HepG2 (cell line): ENCODE data around the gene HS3ST4. TPM values are rescaled to one million over a fixed set of nuclear protein-coding genes. Genes with fewer than 3 reads are reported as not detected.

Experiments used
- ATAC-seq: fragments of 200-7000 bp; cut with Tn5 transposase; 3 replicates; pipeline ENCODE4 v1.9.1; 2020; ENCODE audit warnings: mild to moderate bottlenecking, moderate library complexity
- BruUV-seq: library from RNA; stranded (reverse); fragments of 400-500 nt; replicated peaks from 2 replicates; lab custom pipeline; 2021; lab: Mats Ljungman, UMichigan
- CTCF ChIA-PET: fragments of 300-600 bp; formaldehyde crosslinking; extraction: SDS; loops from one replicate; lab custom pipeline; 2021; ENCODE audit warnings: low total read pairs, inconsistent platforms, low intra/inter-chr PET ratio; lab: Yijun Ruan, JAX
- POLR2A ChIA-PET: fragments of 350-600 bp; sonication (Branson Sonifier 250); formaldehyde crosslinking; loops from one replicate; lab custom pipeline; 2020; ENCODE audit warnings: antibody characterized with exemption, inconsistent platforms; lab: Yijun Ruan, JAX
- DNase-seq: peaks from one replicate; pipeline ENCODE4 v3.0.0-alpha.2; 2015; ENCODE audit warnings: low spot score
- FAIRE-seq: peaks from 3 replicates; lab custom pipeline; 2011; peaks lifted over from hg19 to GRCh38; lab: Jason Lieb, UNC
- H2AFZ ChIP-seq: one replicate; pipeline ENCODE4 v1.6.1; 2011; ENCODE audit warnings: low read length, inconsistent platforms
- H3K27ac ChIP-seq: fragments of 300-600 bp; 3 replicates; pipeline ENCODE4 v1.8.0; 2011; ENCODE audit warnings: mixed run types, mild to moderate bottlenecking, mixed read lengths, low read length, inconsistent platforms; ENCODE audit not compliant: insufficient read depth; ENCODE audit errors: extremely low read length
- H3K27me3 ChIP-seq, 2 experiments: fragments of 200-600 bp in 1 of 2; 2 replicates in 1 of 2; 3 replicates in 1 of 2; pipeline versions ENCODE4 v1.6.0 to v1.8.0; 2011; ENCODE audit warnings: low read length in 2 of 2, mild to moderate bottlenecking in 2 of 2, moderate library complexity in 2 of 2, inconsistent platforms in 1 of 2; ENCODE audit not compliant: insufficient read depth in 2 of 2, control insufficient read depth in 1 of 2
- H3K36me3 ChIP-seq, 2 experiments: fragments of 200-600 bp in 1 of 2; replicated peaks in 1 of 2; 2 replicates in 1 of 2; 3 replicates in 1 of 2; pipeline versions ENCODE4 v1.5.1 to v1.8.0; 2011; ENCODE audit warnings: low read length in 2 of 2, inconsistent platforms in 1 of 2; ENCODE audit not compliant: insufficient read depth in 2 of 2, control insufficient read depth in 1 of 2
- H3K4me1 ChIP-seq: 2 replicates; pipeline ENCODE4 v1.5.1; 2012; ENCODE audit warnings: low read length, inconsistent platforms; ENCODE audit not compliant: insufficient read depth
- H3K4me2 ChIP-seq: 2 replicates; pipeline ENCODE4 v1.6.0; 2011; ENCODE audit warnings: low read depth, low read length, inconsistent platforms
- H3K4me3 ChIP-seq, 3 experiments: fragments of 200-600 bp in 1 of 3; sonication (generic), shearing (Covaris generic) in 1 of 3; replicated peaks in 1 of 3; 2 replicates each; pipeline ENCODE4 v1.5.1; 2011 to 2016; ENCODE audit warnings: low read length in 3 of 3, inconsistent platforms in 2 of 3, low read depth in 2 of 3, mild to moderate bottlenecking in 2 of 3, control low read depth in 1 of 3, mixed read lengths in 1 of 3; ENCODE audit not compliant: insufficient read depth in 1 of 3
- H3K79me2 ChIP-seq: one replicate; pipeline ENCODE4 v1.6.1; 2011; ENCODE audit warnings: low read length, inconsistent platforms; ENCODE audit not compliant: insufficient read depth
- H3K9ac ChIP-seq: 2 replicates; pipeline ENCODE4 v1.6.0; 2011; ENCODE audit warnings: mild to moderate bottlenecking, low read depth, low read length, inconsistent platforms; ENCODE audit not compliant: insufficient read depth
- H3K9me3 ChIP-seq: 2 replicates; pipeline ENCODE4 v1.5.1; 2012; ENCODE audit warnings: mild to moderate bottlenecking, low read length
- H4K20me1 ChIP-seq: 2 replicates; pipeline ENCODE4 v1.6.0; 2011; ENCODE audit warnings: inconsistent platforms, mild to moderate bottlenecking, low read length, moderate library complexity; ENCODE audit not compliant: insufficient read depth
- MXD3 ChIP-seq: IDR thresholded peaks from 2 replicates; pipeline ENCODE4 v1.6.1; 2016; ENCODE audit warnings: mild to moderate bottlenecking, missing biosample characterization, missing genetic modification reagents
- PLSCR1 ChIP-seq: sonication (generic); formaldehyde crosslinking; IDR thresholded peaks from 2 replicates; pipeline ENCODE4 v1.5.0; 2020; ENCODE audit warnings: missing genetic modification reagents, mild to moderate bottlenecking, borderline replicate concordance
- RELA ChIP-seq: sonication (generic); formaldehyde crosslinking; IDR thresholded peaks from 2 replicates; pipeline ENCODE4 v1.4.0; 2020; ENCODE audit warnings: missing genetic modification reagents
- ZNF609 ChIP-seq: sonication (generic); formaldehyde crosslinking; IDR thresholded peaks from 2 replicates; pipeline ENCODE4 v1.4.0; 2020; ENCODE audit warnings: mild to moderate bottlenecking, missing genetic modification reagents, borderline replicate concordance
- ZNF800 ChIP-seq: sonication (generic); formaldehyde crosslinking; IDR thresholded peaks from 2 replicates; pipeline ENCODE4 v1.4.0; 2020; ENCODE audit warnings: missing genetic modification reagents
- WGBS: methylation state at CpG from one replicate; pipeline ENCODE4 v1.1.6; 2017; ENCODE audit warnings: low lambda C conversion rate; 5-methylcytosine and 5-hydroxymethylcytosine counted together
- in situ Hi-C: cut with HindIII; loops from 2 replicates; pipeline ENCODE4 v1.10.0; 2017; ENCODE audit warnings: low pct_unique_long_range_greater_than_20kb; ENCODE audit not compliant: extremely low pct_ligation_motif_present
- intact Hi-C: fragments of 100-400 bp; cut with micrococcal nuclease; formaldehyde crosslinking; loops from one replicate; pipeline ENCODE4 v1.10.0; 2022; ENCODE audit not compliant: unreplicated experiment
- polyA plus RNA-seq, 8 experiments: library from polyadenylated mRNA; depleted of rRNA in 3 of 8; stranded (reverse) in 7 of 8; unstranded in 1 of 8; fragments of >200 nt; fragmentation: Illumina TruSeq in 4 of 8; extraction: Trizol in 4 of 8; gene quantifications; 2 replicates each; pipeline versions ENCODE4 v1.2.1 to v1.2.3, GENCODE V29; 2011 to 2016; ENCODE audit warnings: low read depth in 4 of 8, missing spikeins in 1 of 8, mixed read lengths in 1 of 8; ENCODE audit not compliant: insufficient read depth in 1 of 8
- total RNA-seq, 5 experiments: library from RNA; depleted of rRNA; stranded (reverse); fragments of >200 nt; fragmentation: Illumina TruSeq; extraction: Trizol; gene quantifications; 2 replicates each; pipeline ENCODE4 v1.2.3, GENCODE V29; 2016; ENCODE audit warnings: low read depth in 1 of 5

HS3ST4 gene
- total and polyA plus RNA-seq, 2 of the 13 experiments (the other 11 are each of a cell fraction or from before 2014, with no cell fraction given), result not detected

- no TSS peak for BruUV-seq
- Histone ChIP-seq H3K27me3 (no peaks in the 10 kb centered on the region), H2AFZ (no peak overlapping the region), H4K20me1 (no peaks in the 10 kb centered on the region), H3K4me1 (no peaks in the 10 kb centered on the region), H3K4me2 (no peak overlapping the region), H3K27ac (no peak overlapping the region), H3K79me2 (no peaks in the 10 kb centered on the region), H3K9ac (no peak overlapping the region), H3K4me3 (no peak overlapping the region), H3K36me3 (no peaks in the 10 kb centered on the region), H3K9me3 (no peaks in the 10 kb centered on the region)
- CTCF ChIA-PET, result no interaction called here
- 4% methylated on average over 1 of the region's 1 CpG for WGBS
- intact Hi-C loops, result no loop called here
- DNase-seq (no peak), ATAC-seq (no peak), FAIRE-seq (no peak)
- in situ Hi-C loops, result no loop called here
- TF ChIP-seq PLSCR1 (no peak), ZNF609 (no peak), RELA (CRISPR knock-in tag) (no peak), ZNF800 (CRISPR knock-in tag) (no peak), MXD3 (no peak)
- POLR2A ChIA-PET, result no interaction called here
These were observed 96.9 kb downstream of the HS3ST4 start for GRCh38 chr16:25788637-25789036.
